Nephron (organoid): ENCODE measurements around the gene CALHM6.

Experiments used
- H3K27ac Mint-ChIP-seq, 3 experiments: 2 replicates each; pipeline ENCODE4 v1.8.0; 2020; ENCODE audit warnings: mixed read lengths in 3 of 3, mild to moderate bottlenecking in 2 of 3, moderate library complexity in 1 of 3
- H3K27me3 Mint-ChIP-seq: 2 replicates; pipeline ENCODE4 v1.8.0; 2021; ENCODE audit warnings: low read depth, mild to moderate bottlenecking, moderate library complexity, mixed read lengths
- H3K36me3 Mint-ChIP-seq: 2 replicates; pipeline ENCODE4 v1.8.0; 2020; ENCODE audit warnings: low read depth, mixed read lengths
- H3K4me1 Mint-ChIP-seq: 2 replicates; pipeline ENCODE4 v1.8.0; 2020; ENCODE audit warnings: mixed read lengths
- H3K4me3 Mint-ChIP-seq, 3 experiments: 2 replicates each; pipeline ENCODE4 v1.8.0; 2020; ENCODE audit warnings: mild to moderate bottlenecking in 3 of 3, mixed read lengths in 3 of 3, moderate library complexity in 2 of 3
- H3K9me3 Mint-ChIP-seq: 2 replicates; pipeline ENCODE4 v1.8.0; 2020; ENCODE audit warnings: mixed read lengths
- TF ChIP-seq, protein P1 (sequence below), 3 experiments: fragments of 200-600 bp; sonication (generic); IDR thresholded peaks; one replicate each; pipeline ENCODE4 v1.5.0; 2021; ENCODE audit warnings: antibody characterized with exemption in 3 of 3; ENCODE audit not compliant: unreplicated experiment in 3 of 3

CALHM6 gene

DNA sequence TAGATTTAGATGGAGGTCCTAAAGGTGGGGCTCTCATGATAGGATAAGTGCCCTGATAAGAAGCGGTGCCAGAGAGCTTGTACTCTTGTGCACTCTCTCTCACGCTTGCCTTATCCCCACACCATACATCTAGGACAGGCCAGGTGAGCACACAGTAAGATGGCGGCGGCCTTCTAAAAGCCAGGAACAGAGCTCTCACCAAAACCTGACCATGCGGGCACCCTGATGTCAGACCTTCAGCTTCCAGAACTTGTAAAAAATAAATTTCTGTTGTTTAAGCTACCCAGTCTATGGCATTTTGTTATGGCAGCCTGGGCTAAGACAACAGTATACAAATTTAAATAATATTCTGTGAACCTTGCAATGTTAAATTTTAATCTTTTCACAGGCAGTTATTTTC, 40.8 kb upstream of the CALHM6 start:
- Mint-ChIP-seq H3K4me1 (peaks cover 4% of the 10 kb centered on the region), H3K27me3 (no peaks in the 10 kb centered on the region), H3K36me3 (peaks cover 11% of the 10 kb centered on the region), H3K9me3 (no peaks in the 10 kb centered on the region), H3K27ac (no peak overlapping the region), H3K4me3 (no peak overlapping the region)
- TF ChIP-seq, protein P1, sequence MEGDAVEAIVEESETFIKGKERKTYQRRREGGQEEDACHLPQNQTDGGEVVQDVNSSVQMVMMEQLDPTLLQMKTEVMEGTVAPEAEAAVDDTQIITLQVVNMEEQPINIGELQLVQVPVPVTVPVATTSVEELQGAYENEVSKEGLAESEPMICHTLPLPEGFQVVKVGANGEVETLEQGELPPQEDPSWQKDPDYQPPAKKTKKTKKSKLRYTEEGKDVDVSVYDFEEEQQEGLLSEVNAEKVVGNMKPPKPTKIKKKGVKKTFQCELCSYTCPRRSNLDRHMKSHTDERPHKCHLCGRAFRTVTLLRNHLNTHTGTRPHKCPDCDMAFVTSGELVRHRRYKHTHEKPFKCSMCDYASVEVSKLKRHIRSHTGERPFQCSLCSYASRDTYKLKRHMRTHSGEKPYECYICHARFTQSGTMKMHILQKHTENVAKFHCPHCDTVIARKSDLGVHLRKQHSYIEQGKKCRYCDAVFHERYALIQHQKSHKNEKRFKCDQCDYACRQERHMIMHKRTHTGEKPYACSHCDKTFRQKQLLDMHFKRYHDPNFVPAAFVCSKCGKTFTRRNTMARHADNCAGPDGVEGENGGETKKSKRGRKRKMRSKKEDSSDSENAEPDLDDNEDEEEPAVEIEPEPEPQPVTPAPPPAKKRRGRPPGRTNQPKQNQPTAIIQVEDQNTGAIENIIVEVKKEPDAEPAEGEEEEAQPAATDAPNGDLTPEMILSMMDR (IDR thresholded peaks at IDR 0.05; ENCODE audit: unreplicated experiment in 3 of 3): no peak

GRCh38 chr6:116422238-116422637, 38.9 kb upstream of the CALHM6 start:
- no peaks in the 10 kb centered on the region for H3K4me1 Mint-ChIP-seq
- no peak overlapping the region for H3K4me3 Mint-ChIP-seq
- H3K27ac Mint-ChIP-seq: no peak overlapping the region
- no peaks in the 10 kb centered on the region for H3K27me3 Mint-ChIP-seq
- H3K36me3 Mint-ChIP-seq: peaks cover 23% of the 10 kb centered on the region
- TF ChIP-seq, protein P1 (IDR thresholded peaks at IDR 0.05; ENCODE audit: unreplicated experiment in 3 of 3): no peak
- no peaks in the 10 kb centered on the region for H3K9me3 Mint-ChIP-seq

- Mint-ChIP-seq H3K9me3 (no peaks in the 10 kb centered on the region), H3K4me3 (no peak overlapping the region), H3K4me1 (peaks cover 7% of the 10 kb centered on the region), H3K27ac (no peak overlapping the region), H3K27me3 (no peaks in the 10 kb centered on the region), H3K36me3 (peaks cover 34% of the 10 kb centered on the region)
- TF ChIP-seq, protein P1 (IDR thresholded peaks at IDR 0.05; ENCODE audit: unreplicated experiment in 3 of 3): no peak
Observed at GRCh38 chr6:116424001-116424400, 37.2 kb upstream of the CALHM6 start.

GRCh38 chr6:116426551-116426950, 34.6 kb upstream of the CALHM6 start:
- no peaks in the 10 kb centered on the region for H3K9me3 Mint-ChIP-seq
- H3K4me1 Mint-ChIP-seq: peaks cover 8% of the 10 kb centered on the region
- H3K4me3 Mint-ChIP-seq: no peak overlapping the region
- no peak overlapping the region for H3K27ac Mint-ChIP-seq
- H3K27me3 Mint-ChIP-seq: no peaks in the 10 kb centered on the region
- peaks cover 55% of the 10 kb centered on the region for H3K36me3 Mint-ChIP-seq
- TF ChIP-seq, protein P1 (IDR thresholded peaks at IDR 0.05; ENCODE audit: unreplicated experiment in 3 of 3): no peak

DNA sequence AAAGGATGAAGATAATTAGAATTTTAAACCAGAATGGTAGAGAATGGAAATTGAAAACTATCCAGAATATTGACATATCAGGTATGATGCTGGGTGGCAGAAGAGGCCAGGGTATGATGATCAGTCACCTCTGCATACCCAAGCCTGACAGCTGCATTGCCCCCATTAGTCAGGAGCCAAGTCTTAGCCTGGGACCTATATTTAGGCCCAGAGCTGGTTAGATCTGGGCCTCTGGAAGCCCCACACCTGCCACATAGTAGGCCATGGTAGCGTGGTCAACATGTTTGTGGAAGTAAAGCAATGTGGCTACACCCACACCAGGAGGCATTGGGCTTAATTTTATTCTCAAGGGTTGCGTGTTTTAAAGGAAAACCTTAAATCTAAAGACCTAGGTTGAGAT, 32.1 kb upstream of the CALHM6 start:
- no peaks in the 10 kb centered on the region for H3K9me3 Mint-ChIP-seq
- H3K36me3 Mint-ChIP-seq: peaks cover 61% of the 10 kb centered on the region
- H3K27me3 Mint-ChIP-seq: no peaks in the 10 kb centered on the region
- peaks cover 13% of the 10 kb centered on the region for H3K4me1 Mint-ChIP-seq
- TF ChIP-seq, protein P1 (IDR thresholded peaks at IDR 0.05; ENCODE audit: unreplicated experiment in 3 of 3): no peak
- H3K27ac Mint-ChIP-seq: no peak overlapping the region
- H3K4me3 Mint-ChIP-seq: no peak overlapping the region

GRCh38 chr6:116430860-116431259, 30.3 kb upstream of the CALHM6 start:
- Mint-ChIP-seq H3K27ac (no peak overlapping the region), H3K36me3 (peaks cover 61% of the 10 kb centered on the region)
- TF ChIP-seq, protein P1 (IDR thresholded peaks at IDR 0.05; ENCODE audit: unreplicated experiment in 3 of 3): no peak

More at GRCh38 chr6:116430860-116431259, 30.3 kb upstream of the CALHM6 start:
- no peaks in the 10 kb centered on the region for H3K9me3 Mint-ChIP-seq
- H3K4me3 Mint-ChIP-seq: no peak overlapping the region
- H3K4me1 Mint-ChIP-seq: peaks cover 13% of the 10 kb centered on the region
- no peaks in the 10 kb centered on the region for H3K27me3 Mint-ChIP-seq
